ENCODE results near the gene ASB15.

Gene ASB15

DNA sequence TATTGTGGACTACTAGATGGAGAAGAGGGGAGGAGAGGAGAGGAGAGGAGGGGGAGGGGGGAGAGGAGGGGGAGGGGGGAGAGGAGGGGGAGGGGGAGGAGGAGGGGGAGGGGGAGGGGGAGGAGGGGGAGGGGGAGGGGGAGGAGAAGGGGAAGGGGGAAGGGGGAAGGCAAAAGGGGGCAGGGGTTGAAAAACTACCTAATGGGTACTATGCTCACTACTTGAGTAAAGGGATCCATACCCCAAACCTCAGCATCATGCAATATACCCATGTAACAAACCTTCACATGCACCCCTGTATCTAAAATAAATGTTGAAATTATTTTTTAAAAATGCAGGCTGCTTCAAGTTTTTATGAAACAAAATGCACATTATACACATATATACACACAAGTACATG is 39.0 kb downstream of the ASB15 start:
- Histone ChIP-seq H3F3A (ENCODE audit: insufficient read depth, low read length) (no peaks in the 10 kb centered on the region), H3K9ac (ENCODE audit: low read length) (no peak overlapping the region), H3K4me1 (ENCODE audit: low read length) (no peaks in the 10 kb centered on the region), H4K20me1 (ENCODE audit: insufficient read depth, low read length) (no peaks in the 10 kb centered on the region), H3K4me2 (ENCODE audit: low read depth, low read length) (no peak overlapping the region), H3K36me3 (replicated peaks; ENCODE audit: insufficient read depth, low read length) (no peaks in the 10 kb centered on the region), H3K9me3 (replicated peaks; ENCODE audit: insufficient read depth, low read length) (no peaks in the 10 kb centered on the region), H3K9me2 (replicated peaks; ENCODE audit: insufficient read depth, low read length) (no peaks in the 10 kb centered on the region), H3K4me3 (ENCODE audit: low read length) (no peak overlapping the region), H3K27me3 (replicated peaks; ENCODE audit: insufficient read depth, low read length) (no peaks in the 10 kb centered on the region), H2AFZ (ENCODE audit: low read length) (no peak overlapping the region), H3K79me2 (ENCODE audit: low read length) (no peaks in the 10 kb centered on the region), H3K27ac (ENCODE audit: low read length) (no peak overlapping the region)
- no peak for DNase-seq
- TF ChIP-seq EZH2 (optimal IDR thresholded peaks at IDR 0.05; ENCODE audit: low read depth, low read length), result no peak

DNA sequence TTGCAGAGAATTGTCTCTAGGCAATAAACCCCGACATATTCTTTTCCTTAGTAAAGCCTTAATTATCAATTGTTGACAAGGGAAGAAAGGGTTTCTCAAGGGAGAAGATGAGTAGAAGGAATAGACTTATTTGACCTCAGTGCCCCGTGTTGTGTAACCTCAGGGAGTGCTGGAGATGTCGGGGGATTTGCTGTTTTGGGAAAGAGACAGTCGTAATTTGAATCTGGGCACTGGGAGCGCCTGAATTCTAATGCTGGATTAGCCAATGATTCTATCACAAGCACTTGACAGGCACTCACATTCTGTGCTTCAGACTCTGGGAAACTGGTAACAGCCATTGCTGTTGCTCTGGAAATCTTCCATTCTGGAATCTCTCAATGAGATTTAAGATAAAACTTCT is 40.3 kb downstream of the ASB15 start:
- Histone ChIP-seq H3K27ac (ENCODE audit: low read length) (no peak overlapping the region), H3F3A (ENCODE audit: insufficient read depth, low read length) (no peaks in the 10 kb centered on the region), H3K9me3 (replicated peaks; ENCODE audit: insufficient read depth, low read length) (no peaks in the 10 kb centered on the region), H3K4me2 (ENCODE audit: low read depth, low read length) (no peak overlapping the region), H3K9me2 (replicated peaks; ENCODE audit: insufficient read depth, low read length) (no peaks in the 10 kb centered on the region), H4K20me1 (ENCODE audit: insufficient read depth, low read length) (no peaks in the 10 kb centered on the region), H3K9ac (ENCODE audit: low read length) (no peak overlapping the region), H3K4me1 (ENCODE audit: low read length) (no peaks in the 10 kb centered on the region), H3K36me3 (replicated peaks; ENCODE audit: insufficient read depth, low read length) (no peaks in the 10 kb centered on the region), H2AFZ (ENCODE audit: low read length) (no peak overlapping the region), H3K4me3 (ENCODE audit: low read length) (no peak overlapping the region), H3K79me2 (ENCODE audit: low read length) (no peaks in the 10 kb centered on the region), H3K27me3 (replicated peaks; ENCODE audit: insufficient read depth, low read length) (no peaks in the 10 kb centered on the region)
- TF ChIP-seq EZH2phosphoT487 (IDR thresholded peaks at IDR 0.05; ENCODE audit: low read length) (no peak), EZH2 (optimal IDR thresholded peaks at IDR 0.05; ENCODE audit: low read depth, low read length) (no peak)
- TF ChIP-seq, protein P1, sequence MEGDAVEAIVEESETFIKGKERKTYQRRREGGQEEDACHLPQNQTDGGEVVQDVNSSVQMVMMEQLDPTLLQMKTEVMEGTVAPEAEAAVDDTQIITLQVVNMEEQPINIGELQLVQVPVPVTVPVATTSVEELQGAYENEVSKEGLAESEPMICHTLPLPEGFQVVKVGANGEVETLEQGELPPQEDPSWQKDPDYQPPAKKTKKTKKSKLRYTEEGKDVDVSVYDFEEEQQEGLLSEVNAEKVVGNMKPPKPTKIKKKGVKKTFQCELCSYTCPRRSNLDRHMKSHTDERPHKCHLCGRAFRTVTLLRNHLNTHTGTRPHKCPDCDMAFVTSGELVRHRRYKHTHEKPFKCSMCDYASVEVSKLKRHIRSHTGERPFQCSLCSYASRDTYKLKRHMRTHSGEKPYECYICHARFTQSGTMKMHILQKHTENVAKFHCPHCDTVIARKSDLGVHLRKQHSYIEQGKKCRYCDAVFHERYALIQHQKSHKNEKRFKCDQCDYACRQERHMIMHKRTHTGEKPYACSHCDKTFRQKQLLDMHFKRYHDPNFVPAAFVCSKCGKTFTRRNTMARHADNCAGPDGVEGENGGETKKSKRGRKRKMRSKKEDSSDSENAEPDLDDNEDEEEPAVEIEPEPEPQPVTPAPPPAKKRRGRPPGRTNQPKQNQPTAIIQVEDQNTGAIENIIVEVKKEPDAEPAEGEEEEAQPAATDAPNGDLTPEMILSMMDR (IDR thresholded peaks at IDR 0.05; ENCODE audit: low read length), result no peak
- DNase-seq, result no peak

DNA sequence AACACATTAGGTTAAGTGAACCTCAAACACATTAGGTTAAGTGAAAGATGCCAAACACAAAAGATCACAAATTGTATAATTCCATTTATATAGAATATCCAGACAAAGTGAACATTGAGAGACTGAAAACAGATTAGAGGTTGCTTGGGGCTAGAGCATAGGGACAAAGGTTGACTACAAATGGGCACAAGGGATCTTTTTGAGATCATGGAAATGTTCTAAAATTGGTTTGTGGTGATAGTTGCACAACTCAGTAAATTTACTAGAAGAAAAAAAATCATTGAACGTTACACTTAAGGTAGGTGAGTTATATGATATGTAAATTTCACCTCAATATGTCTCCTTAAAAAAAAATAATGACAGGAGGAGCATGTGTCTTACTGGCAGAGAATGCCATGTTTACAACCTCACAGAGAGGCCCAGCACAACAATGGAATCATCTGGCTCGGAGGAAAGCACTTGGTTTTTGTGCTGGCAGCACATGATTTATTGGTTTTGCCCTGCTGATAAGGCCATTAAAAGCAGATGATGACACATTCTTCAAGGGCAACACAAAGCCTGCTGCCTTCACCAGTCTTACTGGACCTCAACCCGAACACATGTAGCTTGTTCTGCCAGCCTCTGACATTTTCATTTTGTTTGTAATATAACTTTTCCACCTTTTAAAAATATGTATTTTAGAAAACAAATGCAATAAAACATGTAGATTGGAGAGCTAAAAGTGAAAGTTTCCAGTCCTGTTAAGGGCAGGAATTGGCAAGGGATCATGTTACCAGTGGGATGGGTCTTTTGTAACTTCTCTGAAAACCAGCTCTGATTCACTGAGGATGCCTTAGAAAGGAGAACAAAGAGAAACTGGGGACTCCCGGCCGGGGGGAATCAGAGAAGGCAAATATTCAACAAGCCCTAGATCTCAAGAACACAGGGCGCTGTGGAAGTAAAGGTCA is 42.1 kb downstream of the ASB15 start:
- no peak overlapping the region for H3K27ac ChIP-seq (ENCODE audit: low read length)
- H4K20me1 ChIP-seq (ENCODE audit: insufficient read depth, low read length), result no peaks in the 10 kb centered on the region
- TF ChIP-seq EZH2 (optimal IDR thresholded peaks at IDR 0.05; ENCODE audit: low read depth, low read length), result no peak
- TF ChIP-seq EZH2phosphoT487 (IDR thresholded peaks at IDR 0.05; ENCODE audit: low read length), result no peak
- TF ChIP-seq, protein P1 (IDR thresholded peaks at IDR 0.05; ENCODE audit: low read length), result no peak
- no peaks in the 10 kb centered on the region for H3K79me2 ChIP-seq (ENCODE audit: low read length)
- H2AFZ ChIP-seq (ENCODE audit: low read length), result no peak overlapping the region
- DNase-seq, result no peak
- no peaks in the 10 kb centered on the region for H3K9me2 ChIP-seq (replicated peaks; ENCODE audit: insufficient read depth, low read length)
- no peaks in the 10 kb centered on the region for H3F3A ChIP-seq (ENCODE audit: insufficient read depth, low read length)
- no peak overlapping the region for H3K4me3 ChIP-seq (ENCODE audit: low read length)
- H3K36me3 ChIP-seq (replicated peaks; ENCODE audit: insufficient read depth, low read length), result no peaks in the 10 kb centered on the region
- no peaks in the 10 kb centered on the region for H3K4me1 ChIP-seq (ENCODE audit: low read length)
- no peak overlapping the region for H3K4me2 ChIP-seq (ENCODE audit: low read depth, low read length)
- no peaks in the 10 kb centered on the region for H3K9me3 ChIP-seq (replicated peaks; ENCODE audit: insufficient read depth, low read length)
- H3K9ac ChIP-seq (ENCODE audit: low read length), result no peak overlapping the region
- no peaks in the 10 kb centered on the region for H3K27me3 ChIP-seq (replicated peaks; ENCODE audit: insufficient read depth, low read length)

DNA sequence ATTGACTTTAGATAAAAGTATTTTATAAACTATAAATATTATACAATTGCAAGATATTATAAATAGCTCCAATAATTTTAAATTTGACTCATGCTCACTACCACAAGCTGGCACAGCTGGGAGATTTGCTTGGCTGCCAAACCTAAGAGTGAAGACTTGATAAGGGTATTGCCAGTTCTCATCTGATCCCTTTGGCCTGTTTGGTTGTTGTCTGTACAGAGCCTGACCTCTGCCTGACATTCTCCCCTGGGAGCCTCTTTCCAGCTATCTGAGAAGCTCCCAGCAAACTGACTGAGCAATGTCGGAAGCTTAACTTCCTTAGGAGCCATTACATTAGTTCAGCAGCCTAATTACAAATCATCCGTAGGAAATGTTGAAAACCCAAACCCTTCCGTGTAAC is 43.9 kb downstream of the ASB15 start:
- DNase-seq, result no peak
- Histone ChIP-seq H3K9me3 (replicated peaks; ENCODE audit: insufficient read depth, low read length) (no peaks in the 10 kb centered on the region), H3K79me2 (ENCODE audit: low read length) (no peaks in the 10 kb centered on the region), H3K4me1 (ENCODE audit: low read length) (no peaks in the 10 kb centered on the region), H3K27me3 (replicated peaks; ENCODE audit: insufficient read depth, low read length) (no peaks in the 10 kb centered on the region), H3K4me2 (ENCODE audit: low read depth, low read length) (no peak overlapping the region), H3F3A (ENCODE audit: insufficient read depth, low read length) (no peaks in the 10 kb centered on the region), H3K36me3 (replicated peaks; ENCODE audit: insufficient read depth, low read length) (no peaks in the 10 kb centered on the region), H3K9ac (ENCODE audit: low read length) (no peak overlapping the region), H4K20me1 (ENCODE audit: insufficient read depth, low read length) (no peaks in the 10 kb centered on the region), H3K4me3 (ENCODE audit: low read length) (no peak overlapping the region), H3K9me2 (replicated peaks; ENCODE audit: insufficient read depth, low read length) (no peaks in the 10 kb centered on the region), H2AFZ (ENCODE audit: low read length) (no peak overlapping the region), H3K27ac (ENCODE audit: low read length) (no peak overlapping the region)
- TF ChIP-seq EZH2phosphoT487 (IDR thresholded peaks at IDR 0.05; ENCODE audit: low read length), result no peak
- TF ChIP-seq, protein P1 (IDR thresholded peaks at IDR 0.05; ENCODE audit: low read length), result no peak
- TF ChIP-seq EZH2 (optimal IDR thresholded peaks at IDR 0.05; ENCODE audit: low read depth, low read length), result no peak
